HG03432 (cell line): ENCODE results near the gene ABCA1.
"Not testable (repeated sequence)": the region's sequence is repeated elsewhere in the genome, so short reads cannot be mapped to it uniquely, and the experiment has no call there.

ENCODE experiments used
- ATAC-seq: cut with Tn5 transposase; IDR thresholded peaks from one replicate; pipeline ENCODE4 v1.9.1; 2021; ENCODE audit warnings: mild to moderate bottlenecking, moderate library complexity; ENCODE audit not compliant: unreplicated experiment

Gene ABCA1, protein sequence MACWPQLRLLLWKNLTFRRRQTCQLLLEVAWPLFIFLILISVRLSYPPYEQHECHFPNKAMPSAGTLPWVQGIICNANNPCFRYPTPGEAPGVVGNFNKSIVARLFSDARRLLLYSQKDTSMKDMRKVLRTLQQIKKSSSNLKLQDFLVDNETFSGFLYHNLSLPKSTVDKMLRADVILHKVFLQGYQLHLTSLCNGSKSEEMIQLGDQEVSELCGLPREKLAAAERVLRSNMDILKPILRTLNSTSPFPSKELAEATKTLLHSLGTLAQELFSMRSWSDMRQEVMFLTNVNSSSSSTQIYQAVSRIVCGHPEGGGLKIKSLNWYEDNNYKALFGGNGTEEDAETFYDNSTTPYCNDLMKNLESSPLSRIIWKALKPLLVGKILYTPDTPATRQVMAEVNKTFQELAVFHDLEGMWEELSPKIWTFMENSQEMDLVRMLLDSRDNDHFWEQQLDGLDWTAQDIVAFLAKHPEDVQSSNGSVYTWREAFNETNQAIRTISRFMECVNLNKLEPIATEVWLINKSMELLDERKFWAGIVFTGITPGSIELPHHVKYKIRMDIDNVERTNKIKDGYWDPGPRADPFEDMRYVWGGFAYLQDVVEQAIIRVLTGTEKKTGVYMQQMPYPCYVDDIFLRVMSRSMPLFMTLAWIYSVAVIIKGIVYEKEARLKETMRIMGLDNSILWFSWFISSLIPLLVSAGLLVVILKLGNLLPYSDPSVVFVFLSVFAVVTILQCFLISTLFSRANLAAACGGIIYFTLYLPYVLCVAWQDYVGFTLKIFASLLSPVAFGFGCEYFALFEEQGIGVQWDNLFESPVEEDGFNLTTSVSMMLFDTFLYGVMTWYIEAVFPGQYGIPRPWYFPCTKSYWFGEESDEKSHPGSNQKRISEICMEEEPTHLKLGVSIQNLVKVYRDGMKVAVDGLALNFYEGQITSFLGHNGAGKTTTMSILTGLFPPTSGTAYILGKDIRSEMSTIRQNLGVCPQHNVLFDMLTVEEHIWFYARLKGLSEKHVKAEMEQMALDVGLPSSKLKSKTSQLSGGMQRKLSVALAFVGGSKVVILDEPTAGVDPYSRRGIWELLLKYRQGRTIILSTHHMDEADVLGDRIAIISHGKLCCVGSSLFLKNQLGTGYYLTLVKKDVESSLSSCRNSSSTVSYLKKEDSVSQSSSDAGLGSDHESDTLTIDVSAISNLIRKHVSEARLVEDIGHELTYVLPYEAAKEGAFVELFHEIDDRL (N-terminal part only)

DNA sequence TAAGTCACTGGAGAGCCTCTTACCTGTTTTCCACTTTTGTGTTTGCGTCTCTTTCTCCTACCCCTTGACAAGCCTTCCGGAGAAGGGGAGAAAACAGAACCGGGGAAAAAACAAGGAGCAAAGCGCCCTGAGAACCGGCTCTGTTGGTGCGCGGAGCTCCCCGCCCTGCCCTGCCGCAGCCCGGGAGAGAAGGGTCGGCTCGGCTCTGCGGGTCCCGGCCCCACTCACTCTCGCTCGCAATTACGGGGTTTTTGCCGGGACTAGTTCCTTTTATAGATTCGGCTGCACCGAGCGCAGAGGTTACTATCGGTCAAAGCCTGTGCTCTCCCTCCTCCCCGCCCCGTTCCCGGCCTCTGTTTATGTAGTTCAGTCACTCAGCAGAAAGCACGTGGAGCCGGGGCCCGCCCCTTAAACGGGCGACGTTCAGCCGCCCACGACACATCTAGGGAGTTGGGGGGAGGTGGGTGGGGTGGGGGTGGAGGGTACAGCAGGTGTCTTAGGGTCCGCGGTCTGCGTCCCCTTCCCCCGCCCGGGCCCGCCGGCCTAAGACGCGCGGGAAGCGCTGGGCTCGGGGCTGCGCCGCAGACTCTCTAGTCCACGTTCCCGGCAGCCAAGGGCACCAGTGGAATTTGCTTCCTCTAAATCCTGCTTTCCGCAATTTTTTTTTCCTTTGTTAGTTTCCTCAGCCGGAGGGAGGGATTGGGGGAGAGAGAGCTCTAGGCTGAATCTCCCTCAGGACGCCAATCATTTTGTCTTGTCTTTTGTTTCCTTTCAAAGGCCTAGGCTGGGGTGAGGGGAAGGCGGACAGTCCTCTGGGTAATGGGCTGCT is at the start of gene ABCA1:
Gene ABCA1, minus strand, starts transcription at position 244 of the 829 bp plus-strand sequence. CDS start 24,476 bp downstream, outside the sequence.
- peak; percentile 34 for ATAC-seq

DNA sequence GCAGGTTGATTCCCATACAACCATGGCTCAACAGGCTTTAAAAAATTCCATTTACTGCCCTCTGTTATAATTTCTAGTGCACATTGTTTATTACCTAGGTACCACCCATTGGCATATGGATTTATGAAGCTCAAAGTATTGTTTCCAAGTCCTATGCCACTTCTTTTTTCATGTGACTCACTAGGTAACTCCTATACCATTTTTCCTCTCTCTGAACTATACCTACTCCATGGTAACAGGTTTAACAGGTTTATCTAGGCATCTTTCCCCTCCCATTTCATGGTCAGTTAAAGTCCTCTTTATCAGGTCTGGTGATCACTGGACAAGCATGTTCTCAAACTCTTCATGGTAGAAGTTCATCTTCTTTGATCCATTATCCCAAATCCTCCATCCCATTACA is 49.6 kb upstream of the ABCA1 start:
- ATAC-seq, result no peak

DNA sequence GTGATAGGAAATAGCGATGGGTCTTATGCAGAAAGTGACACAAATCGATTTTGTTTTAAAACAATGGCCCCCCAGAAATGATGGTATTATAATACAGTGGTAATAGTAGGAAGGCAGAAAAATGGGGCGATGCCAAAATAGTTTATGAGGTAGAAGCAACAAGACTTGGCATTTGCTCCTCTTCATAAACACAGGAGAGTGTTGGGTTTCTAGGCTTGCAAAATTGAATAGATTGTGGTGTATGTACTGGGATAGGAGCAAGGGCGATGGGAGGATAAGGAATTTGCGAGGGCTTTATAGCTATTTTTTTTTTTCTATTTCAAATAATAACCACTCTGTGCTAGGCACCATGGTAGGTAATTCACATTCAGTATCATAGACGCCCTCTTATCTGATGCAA is 49.2 kb upstream of the ABCA1 start:
- ATAC-seq, result no peak

DNA sequence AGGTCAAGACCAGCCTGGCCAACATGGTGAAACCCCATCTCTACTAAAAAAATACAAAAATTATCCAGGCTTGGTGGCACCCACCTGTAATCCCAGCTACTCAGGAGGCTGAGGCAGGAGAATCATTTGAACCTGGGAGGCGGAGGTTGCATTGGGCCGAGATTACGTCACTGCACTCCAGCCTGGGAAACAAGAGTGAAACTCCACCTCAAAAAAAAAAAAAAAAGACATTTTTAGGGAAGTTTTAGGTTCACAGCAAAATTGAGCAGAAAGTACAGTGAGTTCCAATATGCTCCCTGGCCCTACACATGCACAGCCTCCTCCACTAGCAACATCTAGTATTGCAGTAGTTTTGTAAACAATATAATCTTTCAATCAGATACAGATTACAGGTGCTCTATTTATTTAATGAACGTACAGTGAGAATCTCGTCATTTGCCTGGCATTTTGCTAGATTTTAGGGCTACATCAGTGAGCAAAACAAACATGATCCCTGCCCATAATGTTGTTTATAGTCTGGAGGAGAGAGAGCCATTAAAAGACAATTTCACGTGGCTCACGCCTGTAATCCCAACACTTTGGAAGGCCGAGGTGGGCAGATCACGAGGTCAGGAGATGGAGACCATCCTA is 48.1 kb upstream of the ABCA1 start:
- ATAC-seq, result not testable (repeated sequence)

DNA sequence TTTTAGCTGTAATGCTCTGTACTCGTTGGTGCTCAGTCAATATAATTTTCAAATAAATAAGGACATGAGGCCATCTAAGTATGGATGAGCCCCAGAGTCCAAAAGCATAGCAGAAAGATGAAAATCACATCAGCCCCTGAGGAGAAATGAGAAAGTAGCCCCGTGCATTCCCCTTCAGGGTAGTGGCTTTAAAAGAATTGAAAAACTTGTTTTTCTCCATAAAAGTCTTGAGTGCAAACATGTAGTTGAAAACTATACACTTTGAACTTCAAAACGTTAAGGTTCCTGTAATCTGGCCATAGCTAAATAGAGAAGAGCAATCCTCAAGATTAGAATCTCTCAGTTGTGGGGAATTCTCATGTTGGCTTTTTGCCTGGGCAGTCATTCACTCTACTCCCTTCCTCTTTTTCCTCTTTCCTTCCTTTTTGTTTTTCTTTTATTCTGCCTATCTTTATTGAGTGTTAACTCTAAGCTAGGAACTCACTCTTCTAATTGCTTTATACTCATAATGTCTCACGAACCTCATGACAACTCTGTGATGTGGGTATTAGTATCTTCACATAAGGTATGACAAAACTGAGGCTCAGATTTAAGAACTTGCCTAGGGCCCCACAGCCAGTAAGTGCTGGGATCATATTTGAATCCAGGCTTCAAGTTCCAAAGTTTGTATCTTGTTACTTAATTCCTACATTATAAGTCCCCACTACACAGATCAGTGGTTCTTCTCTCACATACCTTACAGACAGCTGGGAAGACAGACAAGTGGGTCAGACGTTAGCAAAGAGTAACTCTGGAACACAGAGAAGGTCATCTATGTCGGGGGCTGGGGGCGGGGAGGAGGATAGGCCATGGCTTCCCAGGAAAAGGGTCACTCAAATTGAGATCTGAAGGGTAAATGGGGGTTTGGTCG is 46.4 kb upstream of the ABCA1 start:
- no peak for ATAC-seq

DNA sequence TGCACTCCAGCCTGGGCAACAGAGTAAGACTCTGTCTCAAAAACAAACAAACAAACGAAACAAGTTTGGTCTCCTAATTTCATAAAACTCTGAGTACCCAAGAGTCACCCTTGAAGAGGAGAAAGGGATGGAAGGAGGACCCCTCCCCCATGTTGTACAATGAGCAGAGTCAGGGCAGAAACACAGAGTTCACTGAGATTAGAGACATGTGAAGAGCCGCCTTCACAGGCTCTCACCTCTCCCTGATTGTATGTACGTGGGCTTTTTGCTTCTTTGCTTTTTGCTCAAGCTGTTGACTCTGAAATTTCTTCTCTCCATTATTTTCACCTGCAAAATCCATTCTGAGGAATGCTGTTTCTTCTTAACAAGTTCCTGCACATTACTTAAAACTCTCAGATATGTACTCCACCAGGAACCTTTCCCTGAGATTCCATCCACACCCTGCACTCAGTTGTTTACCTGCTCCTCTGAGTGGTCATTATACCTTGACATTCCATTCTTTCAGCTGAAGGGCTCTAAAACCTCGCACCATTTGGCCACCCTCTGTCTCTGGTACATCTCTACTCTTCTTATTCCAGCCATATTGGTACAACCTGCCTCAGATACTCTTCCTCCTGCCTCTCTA is 44.4 kb upstream of the ABCA1 start:
- no peak for ATAC-seq

DNA sequence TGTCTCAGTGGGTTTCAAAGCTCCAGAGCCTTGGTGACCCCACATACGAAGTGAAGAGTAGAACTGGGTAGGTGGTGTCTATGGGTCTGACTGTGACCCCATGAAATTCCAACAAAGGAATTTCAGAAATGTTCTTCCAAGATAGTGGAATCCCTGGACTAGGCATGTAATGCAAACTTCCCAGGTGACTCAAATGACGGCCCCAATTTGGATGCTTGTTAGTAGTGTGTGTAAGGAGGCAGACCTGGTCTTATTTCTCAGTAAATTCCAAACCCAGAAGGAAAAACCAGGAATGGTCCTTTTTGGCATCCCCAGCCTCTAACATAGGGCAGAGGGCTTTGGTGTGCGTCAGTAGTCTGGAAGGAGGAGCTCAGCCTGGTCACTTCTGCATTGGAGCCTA is 43.6 kb upstream of the ABCA1 start:
- no peak for ATAC-seq

DNA sequence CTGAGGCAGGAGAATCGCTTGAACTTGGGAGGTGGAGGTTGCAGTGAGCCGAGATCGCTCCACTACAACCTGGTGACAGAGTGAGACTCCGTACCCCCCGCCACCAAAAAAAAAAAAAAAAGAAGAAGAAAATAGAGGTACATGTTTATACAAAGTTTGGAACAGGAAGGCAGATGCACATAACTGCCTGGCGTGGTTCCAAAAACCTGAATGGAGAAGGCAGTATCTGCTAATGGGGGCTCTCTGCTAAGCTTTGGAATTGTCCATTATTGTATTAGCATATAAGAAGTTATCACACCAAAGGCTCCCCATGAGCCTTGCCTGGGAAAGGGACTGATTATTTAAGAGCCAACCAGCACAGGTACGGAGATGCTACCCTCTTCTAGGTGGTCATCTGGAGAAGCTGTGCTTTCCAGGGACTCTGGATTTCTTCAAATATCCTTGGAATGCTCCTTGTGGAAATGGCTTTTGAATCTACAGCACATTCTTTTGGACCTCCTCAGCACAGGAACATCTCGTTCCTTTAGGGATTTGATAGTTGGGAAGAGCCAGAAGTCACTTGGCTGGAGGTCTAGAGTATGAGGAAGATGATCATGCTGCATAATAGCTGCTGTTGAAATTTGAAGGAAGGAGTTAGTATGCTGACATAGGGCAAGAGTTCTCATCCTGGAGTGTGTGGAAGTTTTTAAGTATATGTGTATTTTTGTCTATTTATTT is 42.5 kb upstream of the ABCA1 start:
- ATAC-seq, result no peak

DNA sequence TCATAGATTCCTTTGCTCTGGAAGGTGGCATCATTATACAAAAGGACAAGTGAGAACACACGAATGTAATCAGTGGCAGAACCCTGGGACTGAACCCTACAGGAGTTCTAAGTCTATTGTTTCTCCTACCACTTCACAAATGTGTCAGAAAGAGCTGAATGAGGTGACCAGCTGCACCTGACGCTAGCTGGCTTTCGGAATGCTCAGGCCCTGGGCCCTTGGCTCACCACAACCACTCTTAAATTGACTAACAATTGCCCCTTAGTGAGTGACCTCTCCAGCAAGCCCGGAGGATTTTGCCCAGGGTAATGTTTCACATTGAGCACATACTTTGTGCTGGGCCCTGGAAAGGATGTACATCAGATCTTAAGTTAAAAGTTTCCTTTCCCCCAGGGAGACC is 41.2 kb upstream of the ABCA1 start:
- ATAC-seq, result no peak

DNA sequence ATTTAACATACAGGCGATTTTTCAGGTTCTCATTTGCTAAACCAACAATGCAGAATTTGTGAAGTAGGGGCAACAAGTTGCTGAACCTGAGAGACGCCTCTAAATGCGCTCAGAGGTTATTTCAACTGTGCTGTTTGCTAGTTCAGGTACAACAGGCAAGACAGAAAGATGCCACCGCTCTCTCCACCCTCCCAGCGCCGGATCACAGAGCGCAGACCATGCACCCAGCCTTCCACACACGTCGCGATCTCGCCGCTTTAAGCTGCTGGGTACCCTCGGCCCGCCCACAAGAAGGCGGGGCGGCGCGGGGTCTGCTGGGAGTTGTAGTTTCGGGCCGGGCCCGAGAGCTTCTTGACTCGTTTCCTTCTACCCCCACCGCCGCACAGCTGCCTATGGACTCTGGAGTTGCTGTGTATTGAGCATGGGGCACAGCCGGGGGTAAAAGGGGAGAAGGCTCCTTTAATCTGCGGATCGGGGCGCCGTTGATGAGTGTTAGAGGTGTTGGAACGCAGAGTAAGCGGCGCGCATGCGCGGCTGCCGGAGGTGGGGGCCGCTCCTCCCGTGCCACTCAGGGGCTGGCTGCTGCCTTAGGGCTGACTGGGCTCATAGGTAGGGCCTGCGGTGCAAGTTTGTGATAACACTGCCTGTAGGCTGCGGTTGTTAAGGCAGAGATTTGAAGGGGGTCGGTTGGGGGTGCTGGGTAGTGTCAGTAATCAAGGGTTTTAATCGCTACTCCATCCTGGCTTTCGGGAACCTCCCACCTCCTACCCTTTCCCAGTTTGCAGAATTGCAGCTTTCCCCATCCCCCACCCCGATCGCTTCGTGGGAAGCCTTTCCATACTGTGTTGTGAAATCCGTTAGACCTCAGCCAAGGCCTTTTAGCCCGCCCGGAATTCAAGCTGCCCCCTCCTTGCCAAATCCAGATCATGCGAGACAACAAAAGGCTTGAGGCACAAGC is 40.3 kb upstream of the ABCA1 start:
- peak; percentile 100 for ATAC-seq

DNA sequence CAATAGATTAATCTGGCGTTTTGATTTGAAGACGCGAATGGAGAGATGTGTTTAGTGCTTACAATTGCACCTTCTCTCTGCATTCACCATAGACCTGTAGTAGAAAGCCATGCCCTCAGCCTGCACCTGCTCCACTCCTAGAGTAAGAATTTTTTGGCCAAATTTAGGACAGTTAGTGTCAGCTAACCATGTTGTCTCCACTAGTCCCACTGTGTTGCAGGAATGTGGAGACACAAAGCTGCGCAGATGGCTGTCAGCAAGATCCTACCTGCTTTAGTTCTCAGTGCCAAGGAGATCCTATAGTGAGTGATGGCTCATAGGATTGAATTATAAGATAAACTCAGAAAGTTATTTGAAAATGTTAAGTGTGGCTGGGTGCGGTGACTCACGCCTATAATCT is 35.1 kb upstream of the ABCA1 start:
- no peak for ATAC-seq

DNA sequence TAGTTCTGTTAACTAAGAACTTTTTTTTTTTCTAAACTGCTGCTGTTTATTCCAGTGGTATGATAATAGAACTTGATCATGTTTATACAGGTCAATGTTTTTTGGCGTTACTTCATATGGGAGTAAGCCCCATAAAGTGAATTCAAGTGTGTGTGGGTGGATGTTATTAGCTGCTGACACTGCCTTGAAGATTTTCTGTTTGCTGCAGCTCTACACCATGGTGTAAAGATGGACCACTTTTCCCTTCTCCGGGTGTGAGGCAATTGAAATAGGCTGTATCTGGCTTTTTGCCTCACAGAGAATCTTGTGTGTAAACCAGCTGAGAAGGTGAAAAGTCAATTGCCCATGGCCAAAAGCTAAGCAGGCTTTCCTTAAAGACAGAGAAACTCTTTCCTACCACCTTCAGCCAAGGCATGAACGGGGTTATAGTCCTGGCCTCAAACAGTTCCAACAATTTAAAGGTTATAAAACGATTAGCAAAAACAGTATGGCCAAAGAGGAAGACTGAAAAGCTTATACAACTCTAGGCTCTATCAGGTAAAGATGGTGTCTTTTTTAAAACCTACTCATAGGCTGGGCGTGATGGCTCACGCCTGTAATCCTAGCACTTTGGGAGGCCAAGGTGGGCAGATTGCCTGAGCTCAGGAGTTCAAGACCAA is 33.9 kb upstream of the ABCA1 start:
- ATAC-seq, result no peak

DNA sequence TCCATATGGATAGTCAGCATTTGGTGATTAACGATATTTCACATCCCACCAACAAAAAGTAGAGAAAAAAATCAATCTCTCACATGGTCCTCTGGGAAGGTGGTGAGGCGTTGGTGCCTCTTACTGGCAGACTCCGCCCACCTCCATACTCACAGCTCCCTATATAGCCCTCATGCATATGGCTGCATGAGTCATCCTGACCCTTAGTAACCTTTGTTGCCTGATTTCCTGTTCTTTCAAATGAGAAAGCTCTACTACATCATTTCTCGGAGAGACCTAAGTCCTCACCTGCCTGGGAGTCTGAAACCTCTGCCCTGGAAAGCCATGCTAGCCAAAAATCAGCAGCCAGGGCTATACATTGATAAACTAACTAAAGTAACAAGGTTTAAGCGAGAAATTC is 33.3 kb upstream of the ABCA1 start:
- ATAC-seq, result peak; percentile 97

DNA sequence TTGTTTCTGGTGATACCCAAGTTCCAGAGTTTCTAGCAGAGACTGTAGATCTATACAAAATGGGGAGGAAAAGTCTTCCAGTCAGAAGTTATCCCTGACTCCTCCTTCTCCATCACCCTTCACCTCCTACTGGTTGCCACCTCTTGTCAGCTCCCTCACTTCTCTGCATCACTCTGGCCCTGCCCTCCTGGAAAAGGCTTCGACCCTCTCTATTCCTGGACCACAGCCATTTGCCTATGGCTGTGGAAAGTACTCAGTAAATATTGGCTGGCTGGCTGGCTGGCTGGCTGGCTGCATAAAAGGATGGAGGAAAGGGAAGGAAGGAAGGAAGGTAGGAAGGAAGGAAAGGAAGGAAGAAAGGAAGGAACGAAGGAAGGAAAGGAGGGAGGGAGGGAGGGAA is 32.7 kb upstream of the ABCA1 start:
- no peak for ATAC-seq

DNA sequence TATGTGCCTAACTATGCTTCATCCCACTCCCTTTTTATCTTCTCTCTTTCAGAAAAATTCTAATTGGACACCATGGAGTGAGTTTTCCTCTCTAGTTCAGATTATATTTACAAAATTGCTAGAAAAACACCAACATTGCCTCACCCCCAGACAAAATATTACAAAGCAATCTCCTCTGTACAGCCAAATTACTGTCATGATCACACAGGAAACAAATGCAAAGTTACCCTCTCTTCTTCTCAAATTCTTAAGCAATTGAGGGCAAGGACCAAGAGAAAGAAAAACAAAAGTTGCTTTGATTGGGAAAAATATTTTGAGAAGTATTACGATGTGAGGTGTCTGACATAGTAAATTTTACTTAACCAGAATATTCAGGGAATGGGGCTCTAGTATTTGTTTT is 30.8 kb upstream of the ABCA1 start:
- ATAC-seq, result no peak

DNA sequence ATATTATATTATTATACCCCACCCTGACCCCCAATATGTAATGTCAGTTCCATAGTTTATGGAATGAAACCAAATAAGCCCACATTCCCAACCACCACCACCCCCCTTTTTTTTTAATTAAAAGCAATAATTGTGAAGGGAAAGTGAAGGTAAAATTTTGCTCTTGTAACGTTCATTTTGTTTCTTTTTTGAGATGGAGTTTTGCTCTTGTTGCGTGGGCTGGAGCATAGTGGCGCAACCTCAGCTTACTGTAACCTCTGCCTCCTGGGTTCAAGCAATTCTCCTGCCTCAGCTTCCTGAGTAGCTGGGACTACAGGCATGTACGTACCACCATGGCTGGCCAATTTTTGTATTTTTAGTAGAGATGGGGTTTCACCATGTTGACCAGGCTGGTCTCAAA is 30.1 kb upstream of the ABCA1 start:
- not testable (repeated sequence) for ATAC-seq
